Astrocyte of the spinal cord (primary cell): ENCODE data around the gene FBXW4.

Experiments
- DNase-seq: peaks from one replicate; pipeline ENCODE4 v3.0.0; 2011; ENCODE audit warnings: low read depth, low spot score
- H3K4me3 ChIP-seq: 2 replicates; pipeline ENCODE4 v1.5.1; 2011; ENCODE audit warnings: low read depth, mild to moderate bottlenecking, low read length, moderate library complexity
- in situ Hi-C: cut with HindIII; loops from 2 replicates; pipeline ENCODE4 v1.10.0; 2017; ENCODE audit warnings: low sequenced_read_pairs
- TF ChIP-seq, protein P1 (sequence below): IDR thresholded peaks from 2 replicates; pipeline ENCODE4 v1.5.1; 2012; ENCODE audit warnings: low read depth, mild to moderate bottlenecking, low read length, inconsistent platforms

Gene FBXW4

DNA sequence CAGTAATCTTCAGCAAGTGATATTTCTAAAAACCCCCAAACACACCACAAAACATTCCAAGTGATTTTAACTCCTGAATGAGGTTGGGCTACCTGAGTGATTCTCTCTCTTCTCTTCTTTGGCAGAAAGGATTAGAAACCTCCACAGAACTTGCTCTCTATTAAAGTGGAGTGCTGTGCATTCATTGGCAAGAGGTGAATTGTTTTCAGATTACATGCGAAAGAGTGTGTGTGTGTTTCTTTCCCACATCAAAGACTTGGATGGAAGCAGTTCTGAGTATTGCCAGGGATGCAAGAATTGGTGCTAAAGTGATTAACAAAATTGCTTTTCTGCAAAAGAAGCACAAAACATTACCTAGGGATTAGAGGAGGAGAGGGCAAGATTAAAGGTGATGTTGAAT, 13.1 kb upstream of the FBXW4 start:
- in situ Hi-C loops: no loop called here
- TF ChIP-seq, protein P1, sequence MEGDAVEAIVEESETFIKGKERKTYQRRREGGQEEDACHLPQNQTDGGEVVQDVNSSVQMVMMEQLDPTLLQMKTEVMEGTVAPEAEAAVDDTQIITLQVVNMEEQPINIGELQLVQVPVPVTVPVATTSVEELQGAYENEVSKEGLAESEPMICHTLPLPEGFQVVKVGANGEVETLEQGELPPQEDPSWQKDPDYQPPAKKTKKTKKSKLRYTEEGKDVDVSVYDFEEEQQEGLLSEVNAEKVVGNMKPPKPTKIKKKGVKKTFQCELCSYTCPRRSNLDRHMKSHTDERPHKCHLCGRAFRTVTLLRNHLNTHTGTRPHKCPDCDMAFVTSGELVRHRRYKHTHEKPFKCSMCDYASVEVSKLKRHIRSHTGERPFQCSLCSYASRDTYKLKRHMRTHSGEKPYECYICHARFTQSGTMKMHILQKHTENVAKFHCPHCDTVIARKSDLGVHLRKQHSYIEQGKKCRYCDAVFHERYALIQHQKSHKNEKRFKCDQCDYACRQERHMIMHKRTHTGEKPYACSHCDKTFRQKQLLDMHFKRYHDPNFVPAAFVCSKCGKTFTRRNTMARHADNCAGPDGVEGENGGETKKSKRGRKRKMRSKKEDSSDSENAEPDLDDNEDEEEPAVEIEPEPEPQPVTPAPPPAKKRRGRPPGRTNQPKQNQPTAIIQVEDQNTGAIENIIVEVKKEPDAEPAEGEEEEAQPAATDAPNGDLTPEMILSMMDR: no peak
- DNase-seq: no peak
- no peak overlapping the region for H3K4me3 ChIP-seq

DNA sequence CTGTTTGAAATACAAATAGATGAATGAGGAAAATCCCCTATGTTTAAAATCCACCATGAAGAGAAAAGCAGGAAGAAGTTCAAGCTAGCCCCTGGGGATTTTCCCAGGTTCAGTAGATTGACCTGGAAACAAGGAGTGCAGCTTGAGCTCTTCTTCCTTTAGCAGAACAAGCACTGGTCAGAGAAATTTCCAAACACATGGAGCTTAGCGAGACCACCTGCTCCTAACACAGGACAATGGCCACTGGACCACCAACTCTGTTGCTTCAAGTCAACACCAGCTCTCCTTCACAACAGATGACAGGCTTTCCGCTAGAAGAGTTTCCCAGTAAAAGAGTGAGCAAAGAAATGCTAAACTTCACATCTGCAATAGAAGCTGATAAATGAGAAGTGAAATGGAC, 9.4 kb upstream of the FBXW4 start:
- TF ChIP-seq, protein P1: no peak
- in situ Hi-C loops: no loop called here

DNA sequence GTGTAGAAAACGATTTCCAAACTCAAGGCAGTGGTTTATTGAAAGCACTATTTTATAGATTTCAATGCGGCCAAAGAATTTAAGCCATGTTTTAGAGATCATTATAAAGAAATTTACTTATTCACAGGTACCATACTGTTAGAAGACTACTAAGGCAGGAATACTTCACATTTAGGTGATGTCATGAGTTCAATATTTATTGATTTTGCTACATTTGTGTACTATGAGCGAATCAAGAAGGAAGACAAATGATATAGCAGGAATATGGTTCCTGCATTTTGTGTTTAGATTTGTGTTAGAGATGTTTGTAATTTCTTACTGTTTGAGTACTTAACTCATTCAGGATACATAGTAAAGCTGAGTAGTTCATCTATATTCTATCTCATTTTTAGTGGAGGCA, 1.7 kb upstream of the FBXW4 start:
- no peak overlapping the region for H3K4me3 ChIP-seq
- in situ Hi-C loops: no loop called here
- DNase-seq: no peak
- TF ChIP-seq, protein P1: no peak

More for the DNA sequence above, 9.4 kb upstream of the FBXW4 start:
- no peak for DNase-seq
- no peak overlapping the region for H3K4me3 ChIP-seq

DNA sequence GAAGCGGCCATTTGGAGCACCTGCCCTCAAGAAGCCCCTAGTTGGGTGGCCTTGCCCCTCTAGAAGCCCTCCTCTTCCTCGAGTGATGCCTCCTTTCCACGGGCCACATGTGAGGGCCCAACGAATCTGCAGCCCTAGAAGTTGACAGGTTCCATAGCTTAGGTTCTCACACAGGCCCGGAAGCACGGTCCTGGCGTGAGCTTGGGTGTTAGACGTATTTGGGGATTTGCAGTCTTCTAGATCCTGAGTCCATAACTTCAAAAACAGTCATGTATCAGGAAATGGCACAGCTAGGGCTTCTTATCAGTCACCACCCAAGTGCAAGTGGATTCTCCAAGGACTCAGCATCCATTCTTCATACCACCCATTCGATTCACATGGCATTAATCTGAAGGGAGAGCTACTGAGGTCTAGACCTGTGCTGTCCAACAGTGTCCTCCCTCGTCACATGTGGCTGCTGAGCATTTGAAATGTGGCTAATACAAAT, 477 bp upstream of the FBXW4 start:
- TF ChIP-seq, protein P1: no peak
- in situ Hi-C loops: no loop called here
- DNase-seq: no peak
- peak overlapping the region; percentile 84 for H3K4me3 ChIP-seq

DNA sequence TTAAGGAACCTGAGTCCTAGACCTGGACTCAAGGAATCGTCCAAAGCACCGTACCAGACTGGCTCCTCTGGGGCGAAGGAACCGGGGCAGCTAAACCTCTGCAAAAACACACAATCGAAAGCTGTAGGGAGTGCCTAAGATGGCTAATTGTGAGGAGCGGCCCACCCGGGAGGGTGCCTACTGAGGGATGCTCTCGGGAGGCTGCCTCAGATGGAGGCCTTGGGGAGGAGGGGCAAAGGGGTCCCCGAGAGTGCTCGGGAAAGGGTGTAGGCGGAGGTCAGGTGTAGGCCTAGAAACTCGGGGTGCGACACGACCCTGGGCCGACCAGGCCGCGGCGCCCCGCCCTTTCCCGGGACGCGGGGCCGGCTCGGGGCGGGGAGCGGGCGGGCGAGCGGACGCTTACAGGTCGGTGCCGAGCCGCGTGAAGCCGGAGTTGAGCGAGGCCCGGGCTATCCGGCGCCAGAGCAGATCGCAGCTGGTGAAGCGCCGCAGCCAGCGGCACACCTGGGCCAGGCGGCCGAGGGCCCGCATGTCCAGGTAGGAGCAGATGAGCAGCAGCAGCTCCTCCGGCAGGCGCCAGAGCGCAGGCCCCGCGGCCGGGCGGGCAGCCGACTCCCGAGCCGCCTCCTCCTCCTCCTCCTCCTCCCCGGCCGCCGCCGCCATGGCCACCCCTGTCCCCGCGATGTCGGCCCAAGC, 844 bp downstream of the FBXW4 start:
- in situ Hi-C loops: no loop called here
- TF ChIP-seq, protein P1: no peak
- peak overlapping the region; percentile 84 for H3K4me3 ChIP-seq
- DNase-seq: peak; percentile 69

DNA sequence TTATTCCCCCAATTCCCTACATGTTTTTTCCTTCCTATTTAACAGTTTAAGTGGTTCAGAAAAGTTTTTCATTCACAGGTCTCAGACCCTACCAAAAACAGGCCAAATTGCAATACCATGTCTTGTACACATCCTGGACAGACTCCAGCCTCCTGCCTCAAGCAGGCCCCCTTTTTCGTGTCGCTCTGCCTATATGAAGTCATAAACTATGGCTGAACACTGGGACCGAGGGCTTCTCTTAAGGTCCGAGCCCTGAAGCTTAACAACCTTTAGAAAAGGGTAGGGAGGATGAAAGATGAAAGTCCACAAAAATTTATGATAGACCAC, 1.4 kb downstream of the FBXW4 start:
- DNase-seq: peak; percentile 61

More for the DNA sequence above, 1.4 kb downstream of the FBXW4 start:
- H3K4me3 ChIP-seq: peak overlapping the region; percentile 84
- in situ Hi-C loops: no loop called here
- TF ChIP-seq, protein P1: no peak
